ENCODE data around the gene COL4A1. TPM values are rescaled to one million over a fixed set of nuclear protein-coding genes. Genes with fewer than 3 reads are reported as not detected.

The COL4A1 gene
- polyA plus RNA-seq, 2 of the 4 experiments (the other 2 are of a cell fraction): 23.8 to 71.3 TPM

GRCh38 chr13:110320645-110321044 lies 13.7 kb upstream of the COL4A1 start:
- DNase-seq (ENCODE audit: low read depth in 1 of 2, low spot score in 1 of 2) (no peak), ATAC-seq (no peak), FAIRE-seq (no peak)
- H3K27ac ChIP-seq: peak overlapping the region; percentile 82 to 91
- peak overlapping the region; percentile 80 for H3K4me2 ChIP-seq
- peaks cover 62% of the 10 kb centered on the region for H3K4me1 ChIP-seq
- CTCF ChIA-PET: no interaction called here
- POLR2A ChIA-PET: no interaction called here
- TF ChIP-seq CEBPB (IDR thresholded peaks at IDR 0.05): no peak
- TF ChIP-seq BCL3 (IDR thresholded peaks at IDR 0.05): no peak
- TF ChIP-seq HOXB13 (CRISPR knock-in tag; IDR thresholded peaks at IDR 0.05; ENCODE audit: low read depth): no peak
- no peak for TF ChIP-seq HES2 (IDR thresholded peaks at IDR 0.05)
- TF ChIP-seq CHD4 (IDR thresholded peaks at IDR 0.05; ENCODE audit: borderline replicate concordance): no peak
- TF ChIP-seq GATA3 (IDR thresholded peaks at IDR 0.05; ENCODE audit: borderline replicate concordance): no peak
- no peaks in the 10 kb centered on the region for H3K9me3 ChIP-seq
- no peak overlapping the region for H3K4me3 ChIP-seq
- 7% methylated on average over 2 of the region's 2 CpGs for WGBS (ENCODE audit: missing lambda C conversion rate)

- CTCF ChIA-PET: no interaction called here
- Histone ChIP-seq H3K9me3 (no peaks in the 10 kb centered on the region), H3K4me1 (peaks cover 66% of the 10 kb centered on the region), H3K27ac (peak overlapping the region; percentile 82 to 91), H3K4me2 (peak overlapping the region; percentile 80), H3K4me3 (peak overlapping the region; percentile 14; the same call in 1 of the 3 replicates)
- ATAC-seq (peak; percentile 76 to 80), DNase-seq (ENCODE audit: low read depth in 1 of 2, low spot score in 1 of 2) (peak; percentile 62 to 75), FAIRE-seq (no peak)
- POLR2A ChIA-PET: interaction anchor here (1.1 to 1.3 kb wide), 2 partner anchors 13 to 28 kb away, joined by 4 to 9 read pairs; partner anchors contain the start of genes COL4A1 and COL4A2
- WGBS (ENCODE audit: missing lambda C conversion rate): 12% methylated on average over 7 of the region's 19 CpGs
- no peak for TF ChIP-seq MAFK (IDR thresholded peaks at IDR 0.05; ENCODE audit: partially characterized antibody)
- TF ChIP-seq ZSCAN20 (CRISPR knock-in tag; IDR thresholded peaks at IDR 0.05): no peak
- no peak for TF ChIP-seq SREBF2 (IDR thresholded peaks at IDR 0.05)
- TF ChIP-seq NR3C1 (IDR thresholded peaks at IDR 0.05): no peak
- TF ChIP-seq NFE2L2 (conservative IDR thresholded peaks at IDR 0.05; ENCODE audit: low read length): no peak
- TF ChIP-seq RCOR1 (IDR thresholded peaks at IDR 0.05; ENCODE audit: low read depth, low read length): no peak
- peak; percentile 40; the same call in 1 of the 2 replicates for TF ChIP-seq GATA3 (IDR thresholded peaks at IDR 0.05; ENCODE audit: borderline replicate concordance)
- no peak for TF ChIP-seq POLR2AphosphoS2 (conservative IDR thresholded peaks at IDR 0.05; ENCODE audit: low read length)
- no peak for TF ChIP-seq EHMT2 (IDR thresholded peaks at IDR 0.05; ENCODE audit: low read depth)
- no peak for TF ChIP-seq RFX5 (IDR thresholded peaks at IDR 0.05)
- TF ChIP-seq JUN (IDR thresholded peaks at IDR 0.05): peak in 1 of 2 experiments; percentile 77; a peak in 3 of 5 replicates
- TF ChIP-seq, protein P1, sequence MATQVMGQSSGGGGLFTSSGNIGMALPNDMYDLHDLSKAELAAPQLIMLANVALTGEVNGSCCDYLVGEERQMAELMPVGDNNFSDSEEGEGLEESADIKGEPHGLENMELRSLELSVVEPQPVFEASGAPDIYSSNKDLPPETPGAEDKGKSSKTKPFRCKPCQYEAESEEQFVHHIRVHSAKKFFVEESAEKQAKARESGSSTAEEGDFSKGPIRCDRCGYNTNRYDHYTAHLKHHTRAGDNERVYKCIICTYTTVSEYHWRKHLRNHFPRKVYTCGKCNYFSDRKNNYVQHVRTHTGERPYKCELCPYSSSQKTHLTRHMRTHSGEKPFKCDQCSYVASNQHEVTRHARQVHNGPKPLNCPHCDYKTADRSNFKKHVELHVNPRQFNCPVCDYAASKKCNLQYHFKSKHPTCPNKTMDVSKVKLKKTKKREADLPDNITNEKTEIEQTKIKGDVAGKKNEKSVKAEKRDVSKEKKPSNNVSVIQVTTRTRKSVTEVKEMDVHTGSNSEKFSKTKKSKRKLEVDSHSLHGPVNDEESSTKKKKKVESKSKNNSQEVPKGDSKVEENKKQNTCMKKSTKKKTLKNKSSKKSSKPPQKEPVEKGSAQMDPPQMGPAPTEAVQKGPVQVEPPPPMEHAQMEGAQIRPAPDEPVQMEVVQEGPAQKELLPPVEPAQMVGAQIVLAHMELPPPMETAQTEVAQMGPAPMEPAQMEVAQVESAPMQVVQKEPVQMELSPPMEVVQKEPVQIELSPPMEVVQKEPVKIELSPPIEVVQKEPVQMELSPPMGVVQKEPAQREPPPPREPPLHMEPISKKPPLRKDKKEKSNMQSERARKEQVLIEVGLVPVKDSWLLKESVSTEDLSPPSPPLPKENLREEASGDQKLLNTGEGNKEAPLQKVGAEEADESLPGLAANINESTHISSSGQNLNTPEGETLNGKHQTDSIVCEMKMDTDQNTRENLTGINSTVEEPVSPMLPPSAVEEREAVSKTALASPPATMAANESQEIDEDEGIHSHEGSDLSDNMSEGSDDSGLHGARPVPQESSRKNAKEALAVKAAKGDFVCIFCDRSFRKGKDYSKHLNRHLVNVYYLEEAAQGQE (IDR thresholded peaks at IDR 0.05): no peak
- no peak for TF ChIP-seq HDAC2 (IDR thresholded peaks at IDR 0.05)
- no peak for TF ChIP-seq MYC (IDR thresholded peaks at IDR 0.05; ENCODE audit: borderline replicate concordance, low read length)
- no peak for TF ChIP-seq ESRRA (IDR thresholded peaks at IDR 0.05; ENCODE audit: borderline replicate concordance, low read length)
- TF ChIP-seq CEBPB (IDR thresholded peaks at IDR 0.05): no peak
- no peak for TF ChIP-seq HOXA7 (CRISPR knock-in tag; IDR thresholded peaks at IDR 0.05)
- TF ChIP-seq NPAS2 (CRISPR knock-in tag; IDR thresholded peaks at IDR 0.05; ENCODE audit: borderline replicate concordance): no peak
- no peak for TF ChIP-seq ELK1 (IDR thresholded peaks at IDR 0.05; ENCODE audit: low read depth, low read length)
- peak; percentile 48 to 77; a peak in 3 of 5 replicates for TF ChIP-seq EP300 (IDR thresholded peaks at IDR 0.05)
- no peak for TF ChIP-seq CHD2 (IDR thresholded peaks at IDR 0.05; ENCODE audit: low read length, partially characterized antibody)
- no peak for TF ChIP-seq EHF (CRISPR knock-in tag; IDR thresholded peaks at IDR 0.05)
- TF ChIP-seq CBX8 (IDR thresholded peaks at IDR 0.05): no peak
- no peak for TF ChIP-seq PHF8 (IDR thresholded peaks at IDR 0.05; ENCODE audit: borderline replicate concordance, low read depth)
- no peak for TF ChIP-seq POLR2A (IDR thresholded peaks at IDR 0.05; ENCODE audit: low read length)
- no peak for TF ChIP-seq PBX3 (IDR thresholded peaks at IDR 0.05)
- no peak for TF ChIP-seq ZFP36 (IDR thresholded peaks at IDR 0.05; ENCODE audit: borderline replicate concordance, partially characterized antibody)
Measured at GRCh38 chr13:110319774-110320509, 13.0 kb upstream of the COL4A1 start.

All from A549 (cell line).